ENCODE results near the gene CFAP119. TPM values are rescaled to one million over a fixed set of nuclear protein-coding genes. Genes with fewer than 3 reads are reported as not detected.

The CFAP119 gene
- total and polyA plus RNA-seq, 3 donors from 2014 or later, result 31.5 to 54.2 (median 43.3) TPM

DNA sequence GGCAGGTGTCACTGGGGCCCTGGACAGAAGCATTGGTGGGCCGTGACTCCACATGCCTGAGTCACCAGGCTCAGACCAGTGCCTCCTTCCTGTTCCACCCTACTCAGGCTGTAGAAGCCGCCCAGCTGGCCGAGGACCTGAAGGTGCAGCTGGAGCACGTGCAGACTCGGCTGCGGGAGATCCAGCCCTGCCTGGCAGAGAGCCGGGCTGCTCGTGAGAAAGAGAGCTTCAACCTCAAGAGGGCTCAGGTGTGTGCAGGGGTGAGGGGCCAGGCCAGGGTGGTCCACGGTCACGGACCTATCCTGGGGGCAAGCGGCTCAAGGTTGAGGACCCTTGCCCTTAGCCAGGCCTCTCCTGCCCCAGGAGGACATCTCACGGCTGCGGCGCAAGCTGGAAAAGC, 9.9 kb upstream of the CFAP119 start:
- WGBS, 2 donors, result 83 to 90% methylated on average over 14 of the region's 14 CpGs
- intact Hi-C loops (cut with DNase I; ENCODE audit: low total_unique reads), result no loop called here
- Histone ChIP-seq H3K9me3 (no peaks in the 10 kb centered on the region), H3K4me1 (peaks cover 12% of the 10 kb centered on the region), H3K27me3 (no peaks in the 10 kb centered on the region), H3K4me3 (no peak overlapping the region), H3K36me3 (ENCODE audit: low read depth, missing control alignments) (no peaks in the 10 kb centered on the region), H3K27ac (no peak overlapping the region)
- no peak for TF ChIP-seq POLR2A (IDR thresholded peaks at IDR 0.05)
- TF ChIP-seq, protein P1, sequence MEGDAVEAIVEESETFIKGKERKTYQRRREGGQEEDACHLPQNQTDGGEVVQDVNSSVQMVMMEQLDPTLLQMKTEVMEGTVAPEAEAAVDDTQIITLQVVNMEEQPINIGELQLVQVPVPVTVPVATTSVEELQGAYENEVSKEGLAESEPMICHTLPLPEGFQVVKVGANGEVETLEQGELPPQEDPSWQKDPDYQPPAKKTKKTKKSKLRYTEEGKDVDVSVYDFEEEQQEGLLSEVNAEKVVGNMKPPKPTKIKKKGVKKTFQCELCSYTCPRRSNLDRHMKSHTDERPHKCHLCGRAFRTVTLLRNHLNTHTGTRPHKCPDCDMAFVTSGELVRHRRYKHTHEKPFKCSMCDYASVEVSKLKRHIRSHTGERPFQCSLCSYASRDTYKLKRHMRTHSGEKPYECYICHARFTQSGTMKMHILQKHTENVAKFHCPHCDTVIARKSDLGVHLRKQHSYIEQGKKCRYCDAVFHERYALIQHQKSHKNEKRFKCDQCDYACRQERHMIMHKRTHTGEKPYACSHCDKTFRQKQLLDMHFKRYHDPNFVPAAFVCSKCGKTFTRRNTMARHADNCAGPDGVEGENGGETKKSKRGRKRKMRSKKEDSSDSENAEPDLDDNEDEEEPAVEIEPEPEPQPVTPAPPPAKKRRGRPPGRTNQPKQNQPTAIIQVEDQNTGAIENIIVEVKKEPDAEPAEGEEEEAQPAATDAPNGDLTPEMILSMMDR (IDR thresholded peaks at IDR 0.05), result no peak
- DNase-seq, result no peak

DNA sequence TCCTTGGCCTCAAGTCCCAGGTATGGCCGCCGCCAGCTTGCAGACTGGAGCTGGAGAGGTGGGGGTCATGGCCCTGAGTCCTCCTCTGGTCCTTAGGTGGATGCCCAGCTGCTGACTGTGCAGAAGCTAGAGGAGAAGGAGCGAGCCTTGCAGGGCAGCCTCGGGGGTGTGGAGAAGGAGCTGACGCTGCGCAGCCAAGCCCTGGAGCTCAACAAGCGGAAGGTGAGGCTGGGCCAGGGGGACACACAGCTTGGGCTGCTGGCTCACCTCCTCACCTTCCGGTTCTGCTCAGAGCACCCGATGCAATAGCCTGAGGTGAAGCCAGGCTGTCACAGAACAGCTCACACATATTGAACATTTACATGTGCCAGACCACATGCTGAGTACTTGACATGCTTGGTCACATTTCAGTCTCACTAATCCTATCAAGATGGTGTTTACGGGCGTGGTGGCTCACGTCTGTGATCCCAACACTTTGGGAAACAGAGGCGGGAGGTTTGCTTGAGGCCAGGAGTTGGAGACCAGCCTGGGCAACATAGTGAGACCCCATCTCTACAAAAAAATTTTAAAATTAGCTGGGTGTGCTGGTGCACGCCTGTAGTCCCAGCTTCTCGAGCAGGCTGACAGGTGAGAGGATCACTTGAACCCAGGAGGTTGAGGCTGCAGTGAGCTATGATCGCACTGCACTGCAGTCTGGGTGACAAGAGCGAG, 7.7 kb upstream of the CFAP119 start:
- no peak for DNase-seq
- Histone ChIP-seq H3K27ac (no peak overlapping the region), H3K4me1 (peaks cover 1% of the 10 kb centered on the region), H3K9me3 (no peaks in the 10 kb centered on the region), H3K4me3 (no peak overlapping the region), H3K27me3 (no peaks in the 10 kb centered on the region), H3K36me3 (ENCODE audit: low read depth, missing control alignments) (no peaks in the 10 kb centered on the region)
- TF ChIP-seq, protein P1 (IDR thresholded peaks at IDR 0.05), result no peak
- no peak for TF ChIP-seq POLR2A (IDR thresholded peaks at IDR 0.05)
- intact Hi-C loops (cut with DNase I; ENCODE audit: low total_unique reads), result no loop called here
- 89 to 95% methylated on average over 17 of the region's 17 CpGs for WGBS, 2 donors

GRCh38 chr16:30768583-30769181, 6.8 kb upstream of the CFAP119 start:
- no peak for TF ChIP-seq POLR2A (IDR thresholded peaks at IDR 0.05)
- TF ChIP-seq, protein P1 (IDR thresholded peaks at IDR 0.05), result no peak
- 94% methylated on average over 23 of the region's 23 CpGs for WGBS, 2 donors
- no peak for DNase-seq
- intact Hi-C loops (cut with DNase I; ENCODE audit: low total_unique reads), result no loop called here
- Histone ChIP-seq H3K36me3 (ENCODE audit: low read depth, missing control alignments) (no peaks in the 10 kb centered on the region), H3K4me1 (peaks cover 3% of the 10 kb centered on the region), H3K27me3 (no peaks in the 10 kb centered on the region), H3K4me3 (no peak overlapping the region), H3K9me3 (no peaks in the 10 kb centered on the region), H3K27ac (no peak overlapping the region)

GRCh38 chr16:30767767-30768465, 6.1 kb upstream of the CFAP119 start:
- no peaks in the 10 kb centered on the region for H3K9me3 ChIP-seq
- no peak for DNase-seq
- H3K4me3 ChIP-seq, result no peak overlapping the region
- H3K4me1 ChIP-seq, result peaks cover 10% of the 10 kb centered on the region
- TF ChIP-seq, protein P1 (IDR thresholded peaks at IDR 0.05), result no peak
- TF ChIP-seq POLR2A (IDR thresholded peaks at IDR 0.05), result no peak
- no peaks in the 10 kb centered on the region for H3K27me3 ChIP-seq
- WGBS, 2 donors, result 89 to 90% methylated on average over 11 to 18 of the region's 18 CpGs
- no peak overlapping the region for H3K27ac ChIP-seq
- intact Hi-C loops (cut with DNase I; ENCODE audit: low total_unique reads), result no loop called here
- no peaks in the 10 kb centered on the region for H3K36me3 ChIP-seq (ENCODE audit: low read depth, missing control alignments)

Measured in testis (tissue), 3 donors.